HG02938 (cell line): ENCODE data around the gene ZDHHC14.
"Not testable (repeated sequence)": the region's sequence is repeated elsewhere in the genome, so short reads cannot be mapped to it uniquely, and the experiment has no call there.

Source experiments
- ATAC-seq: cut with Tn5 transposase; IDR thresholded peaks from one replicate; pipeline ENCODE4 v1.9.1; 2021; ENCODE audit warnings: mild to moderate bottlenecking, moderate library complexity; ENCODE audit not compliant: unreplicated experiment

Gene ZDHHC14

DNA sequence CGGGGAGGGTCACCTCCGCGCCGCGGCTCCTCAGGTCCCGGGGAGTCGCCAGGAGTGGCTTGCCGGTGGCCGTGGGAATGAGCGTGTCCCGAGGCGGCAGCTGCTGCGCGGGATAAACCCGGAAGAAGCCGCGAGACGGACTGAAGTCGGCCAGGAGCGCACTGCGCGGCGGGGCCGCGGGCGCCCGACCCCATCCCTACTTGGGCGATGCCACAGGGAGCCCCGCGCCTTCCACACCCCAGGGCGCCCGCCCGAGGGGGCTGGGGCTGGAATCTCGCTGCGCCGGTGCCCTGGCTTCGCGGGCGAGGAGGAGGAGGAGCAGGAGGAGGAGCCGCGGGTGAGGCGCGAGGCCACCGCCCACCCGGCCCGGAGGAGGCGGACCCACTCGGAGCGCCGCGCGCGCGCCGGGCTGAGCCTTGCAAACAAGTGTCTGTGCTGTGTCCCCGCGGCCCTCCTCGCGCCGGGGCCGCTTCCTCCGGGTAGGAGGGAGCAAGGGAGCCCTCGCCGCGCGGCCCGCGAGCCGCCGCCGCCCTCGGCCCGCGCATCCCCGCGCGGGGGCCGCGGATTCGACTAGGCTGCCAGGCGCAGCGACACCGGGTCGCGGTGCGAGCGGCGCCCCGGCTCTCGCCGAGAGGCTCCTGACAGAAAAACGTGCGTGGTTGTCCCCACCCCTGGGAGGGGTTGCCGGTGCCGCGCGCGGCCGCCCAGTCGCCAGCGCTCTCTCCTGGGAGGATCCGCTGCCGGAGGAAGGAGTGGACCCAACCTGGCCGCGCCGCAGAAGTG lies at the start of gene ZDHHC14:
Gene ZDHHC14, plus strand, starts transcription at position 412 of the 783 bp plus-strand sequence.
- peak; percentile 68 for ATAC-seq

DNA sequence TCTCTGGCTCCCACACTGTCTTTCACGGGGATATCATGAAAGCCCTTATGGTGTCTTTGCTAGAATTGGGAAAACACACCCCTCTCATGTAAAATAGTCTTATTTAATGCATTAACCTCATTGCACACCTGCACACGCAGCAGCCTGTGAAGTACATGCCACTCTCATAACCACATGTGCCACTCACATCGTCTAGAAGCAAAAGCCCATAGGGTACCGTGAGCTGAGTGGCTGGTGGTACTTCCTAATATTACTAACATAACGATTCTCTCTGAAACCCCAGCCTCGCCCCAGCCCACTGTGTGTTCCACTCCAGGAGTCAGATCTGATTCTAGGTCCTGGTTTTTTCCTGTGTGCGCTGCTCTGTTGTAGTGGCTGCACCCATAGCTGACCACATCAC lies 48.2 kb upstream of the ZDHHC14 start:
- ATAC-seq = no peak

DNA sequence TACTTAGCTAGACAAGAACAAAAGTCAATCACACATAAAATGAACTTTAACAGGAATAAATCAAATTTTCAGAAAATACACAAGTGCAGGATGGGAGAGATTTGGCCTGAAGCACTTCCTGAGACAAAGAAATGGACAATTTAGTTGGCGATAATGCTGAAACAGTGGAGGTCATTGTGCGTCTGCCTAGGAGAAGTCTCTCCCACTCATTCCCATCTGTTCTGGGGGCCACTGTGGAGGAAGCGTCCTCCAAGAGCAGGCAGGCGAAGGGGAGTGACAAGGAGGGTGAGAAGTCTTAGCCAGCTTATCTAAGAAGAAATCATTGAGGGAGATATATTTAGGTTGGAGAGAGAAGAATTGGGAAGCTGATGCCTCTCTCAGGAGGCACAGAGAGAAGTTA lies 47.5 kb upstream of the ZDHHC14 start:
- ATAC-seq = no peak

DNA sequence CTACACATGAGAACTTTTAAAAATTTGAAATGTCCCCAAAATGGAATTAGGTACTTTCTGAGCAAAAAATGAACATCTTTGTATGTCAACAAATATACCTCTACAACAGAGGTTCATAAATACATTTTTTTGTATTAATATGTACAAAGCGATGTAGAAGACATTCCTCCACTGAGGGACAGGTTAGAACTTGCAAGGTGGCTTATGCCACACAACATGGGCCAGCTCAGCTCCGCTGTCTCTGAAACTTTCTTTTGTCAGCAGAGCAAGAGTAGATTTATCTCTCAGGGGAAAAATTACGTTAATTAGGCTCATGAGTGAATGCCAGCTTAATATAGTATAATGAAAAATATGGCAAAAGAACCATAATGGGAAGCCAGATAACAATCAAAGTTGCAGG lies 47.0 kb upstream of the ZDHHC14 start:
- no peak for ATAC-seq

DNA sequence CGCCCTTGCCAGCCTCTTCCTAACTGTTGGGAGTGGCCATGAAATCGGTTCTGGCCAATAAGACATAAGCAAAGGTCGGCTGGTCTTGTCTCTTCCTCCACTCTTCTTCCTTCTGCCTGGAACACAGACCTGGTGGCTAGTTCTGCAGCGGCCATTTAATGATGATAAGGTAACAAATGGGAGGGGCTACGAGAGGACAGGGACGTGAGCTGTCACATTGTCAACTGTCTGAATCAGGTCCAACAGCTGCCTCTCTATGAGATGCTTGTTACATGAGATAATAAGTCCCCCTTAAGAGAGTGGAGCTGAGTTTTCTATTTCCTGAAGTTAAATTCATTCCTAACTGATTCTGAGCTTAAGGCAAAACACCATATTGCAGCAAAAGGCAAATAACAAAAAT lies 45.2 kb upstream of the ZDHHC14 start:
- ATAC-seq = no peak

DNA sequence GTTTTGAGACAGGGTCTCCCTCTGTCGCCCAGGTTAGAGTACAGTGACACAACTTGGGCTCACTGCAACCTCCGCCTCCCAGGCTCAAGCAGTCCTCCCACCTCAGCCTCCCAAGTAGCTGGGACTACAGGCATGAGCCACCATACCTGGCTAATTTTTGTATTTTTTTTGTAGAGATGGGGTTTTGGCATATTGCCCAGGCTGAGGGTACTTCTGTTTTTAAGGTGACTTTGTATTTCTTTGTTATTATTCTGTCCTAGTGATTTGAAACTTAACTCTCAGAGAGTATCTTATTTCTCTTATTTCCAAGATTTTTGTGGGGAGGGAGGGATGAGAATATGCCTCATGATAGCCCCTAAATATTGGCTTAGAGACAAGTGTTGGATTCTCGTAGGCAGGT lies 43.7 kb upstream of the ZDHHC14 start:
- not testable (repeated sequence) for ATAC-seq

DNA sequence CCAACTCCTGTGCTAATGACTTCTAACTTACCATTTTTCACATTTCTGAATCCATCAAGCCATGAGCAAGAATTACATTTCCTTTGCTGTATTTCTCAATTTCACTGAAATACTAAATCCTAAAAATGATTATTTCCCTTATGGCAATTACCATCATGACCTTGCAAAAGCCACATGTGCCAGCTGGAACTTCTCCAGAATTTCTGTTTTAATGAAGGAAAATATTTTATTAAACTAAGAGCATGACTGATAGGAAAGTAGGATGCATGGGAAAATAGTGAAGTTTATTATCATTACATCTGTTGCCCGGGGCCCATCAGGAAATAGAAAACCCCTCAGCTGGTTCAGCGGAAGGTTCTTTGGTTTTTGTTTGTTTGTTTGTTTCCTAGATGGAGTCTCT lies 43.2 kb upstream of the ZDHHC14 start:
- ATAC-seq = no peak

DNA sequence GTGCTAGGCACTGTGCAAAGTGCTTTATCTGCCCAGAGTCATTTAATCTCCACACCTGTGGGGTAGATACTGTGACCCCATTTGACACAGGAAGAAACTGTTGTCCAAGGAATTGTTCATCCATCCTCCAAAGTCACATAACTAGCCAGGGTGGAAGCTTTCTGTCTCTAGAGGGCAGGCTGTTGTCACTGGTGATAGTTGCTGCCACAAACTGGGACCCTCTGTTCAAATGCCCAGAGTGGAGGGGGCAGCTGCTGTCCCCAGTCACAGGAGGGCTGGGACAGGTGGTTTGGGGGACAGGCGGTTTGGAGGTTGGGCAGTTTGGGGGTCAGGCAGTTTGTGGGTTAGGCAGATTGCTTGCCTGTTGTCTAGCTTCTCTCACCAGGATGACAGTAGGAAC lies 41.6 kb upstream of the ZDHHC14 start:
- ATAC-seq = no peak

DNA sequence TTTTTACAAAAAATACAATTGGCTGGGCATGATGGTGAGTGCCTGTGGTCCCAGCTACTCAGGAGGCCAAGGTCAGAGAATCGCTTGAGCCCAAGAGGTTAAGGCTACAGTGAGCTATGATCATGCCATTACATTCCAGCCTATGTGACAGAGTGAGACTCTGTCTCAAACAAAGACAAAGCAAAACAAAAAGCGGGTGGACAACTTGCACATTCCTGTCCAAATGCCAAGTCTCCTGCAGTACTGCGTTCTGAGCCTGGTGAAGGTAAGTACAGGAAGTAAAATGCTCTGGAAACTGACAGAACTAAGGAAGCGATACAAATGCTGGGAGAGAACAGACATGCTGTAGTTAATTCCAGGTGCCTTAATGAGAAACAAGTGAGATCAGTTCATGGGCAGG lies 37.3 kb upstream of the ZDHHC14 start:
- no peak for ATAC-seq

DNA sequence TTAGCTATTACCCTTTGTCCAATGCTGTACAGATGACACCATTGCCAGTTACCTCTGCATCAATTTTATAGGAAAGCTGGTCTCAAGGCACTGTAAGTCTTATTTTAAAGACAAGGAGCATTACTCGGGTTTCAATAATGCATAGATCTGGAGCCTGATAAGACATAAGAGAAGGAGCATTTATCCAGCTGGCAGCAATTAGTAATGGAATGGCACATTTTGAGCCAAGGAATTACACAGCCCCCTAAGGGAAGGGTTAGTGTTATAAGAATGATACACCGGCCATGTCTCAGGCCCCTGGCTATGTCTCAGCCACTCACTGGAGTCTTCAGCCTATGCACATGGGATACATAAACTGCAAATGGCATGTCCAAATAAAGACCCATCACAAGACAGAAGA lies 34.6 kb upstream of the ZDHHC14 start:
- no peak for ATAC-seq

DNA sequence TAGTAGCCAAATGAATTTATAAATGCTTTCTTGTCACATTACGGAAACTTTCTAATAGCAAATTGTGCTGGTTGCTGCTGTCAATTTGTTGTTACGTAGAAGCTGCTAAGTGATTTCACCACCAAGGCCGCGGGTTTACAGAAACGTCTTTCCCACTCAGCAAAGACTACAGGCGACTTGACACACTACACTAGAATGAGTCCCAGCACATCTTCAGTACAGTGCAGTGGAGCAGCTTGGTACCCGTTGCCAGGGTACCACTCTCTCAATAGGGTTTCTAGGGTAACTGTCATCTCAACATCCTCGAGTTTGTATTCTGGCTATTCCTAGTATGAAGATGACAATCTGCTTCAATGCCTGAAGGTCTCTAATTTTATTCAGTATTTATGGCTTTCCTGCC lies 22.7 kb upstream of the ZDHHC14 start:
- no peak for ATAC-seq

DNA sequence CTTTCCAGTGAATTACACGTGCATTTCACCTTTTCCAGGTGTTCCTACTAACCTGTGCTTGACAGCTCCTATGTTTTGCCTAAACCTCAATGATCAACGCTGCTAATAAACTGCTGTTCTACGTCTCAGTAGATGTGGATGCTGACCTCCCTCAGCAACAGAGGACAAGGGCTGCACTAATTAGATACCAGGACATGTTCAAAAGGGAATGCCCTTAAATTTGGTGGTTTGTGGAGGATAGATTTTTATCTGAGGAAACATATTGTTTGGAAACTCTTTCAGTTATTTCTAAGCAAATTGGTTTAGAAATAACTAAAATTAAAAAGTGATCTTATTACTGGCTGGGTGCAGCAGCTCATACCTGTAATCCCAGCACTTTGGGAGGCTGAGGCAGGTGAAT lies 19.1 kb upstream of the ZDHHC14 start:
- ATAC-seq = no peak

DNA sequence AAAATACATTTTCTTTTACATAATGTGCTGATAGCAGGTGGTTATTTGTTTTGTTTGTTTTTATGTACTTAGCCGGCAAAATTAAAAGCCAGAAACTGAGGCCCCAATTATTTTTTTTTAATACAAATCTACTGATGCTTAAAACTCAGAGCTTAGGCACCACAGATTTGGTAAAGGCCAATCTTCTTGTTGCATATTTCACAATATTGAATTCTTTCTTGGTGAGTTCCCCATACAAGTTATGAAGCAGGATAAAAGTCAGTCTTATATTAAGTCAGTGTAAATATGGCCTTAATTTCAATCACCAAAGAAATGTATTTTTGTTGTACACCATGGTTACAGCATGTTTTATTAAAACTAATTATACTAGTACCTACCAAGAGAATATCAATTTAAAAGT lies 16.3 kb upstream of the ZDHHC14 start:
- ATAC-seq = no peak

DNA sequence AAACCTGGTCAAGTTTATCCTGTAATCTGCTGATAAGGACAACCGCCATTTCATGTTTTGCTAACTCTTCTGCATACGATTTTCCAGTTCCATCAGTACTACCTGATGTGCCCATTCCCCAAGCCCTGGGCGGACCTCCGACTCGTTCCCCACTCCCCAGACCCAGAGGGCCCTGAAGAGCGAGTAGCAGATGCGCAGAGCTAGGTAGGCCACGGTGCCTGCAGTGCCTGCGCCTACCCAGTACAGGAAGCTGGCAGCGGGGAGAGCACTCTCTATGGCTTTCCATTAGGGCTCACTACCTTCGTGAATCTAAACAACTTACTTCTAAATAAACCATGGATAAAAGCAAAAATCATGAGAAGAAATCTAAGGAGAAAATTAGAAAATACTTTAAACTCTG lies 14.3 kb upstream of the ZDHHC14 start:
- ATAC-seq = no peak

DNA sequence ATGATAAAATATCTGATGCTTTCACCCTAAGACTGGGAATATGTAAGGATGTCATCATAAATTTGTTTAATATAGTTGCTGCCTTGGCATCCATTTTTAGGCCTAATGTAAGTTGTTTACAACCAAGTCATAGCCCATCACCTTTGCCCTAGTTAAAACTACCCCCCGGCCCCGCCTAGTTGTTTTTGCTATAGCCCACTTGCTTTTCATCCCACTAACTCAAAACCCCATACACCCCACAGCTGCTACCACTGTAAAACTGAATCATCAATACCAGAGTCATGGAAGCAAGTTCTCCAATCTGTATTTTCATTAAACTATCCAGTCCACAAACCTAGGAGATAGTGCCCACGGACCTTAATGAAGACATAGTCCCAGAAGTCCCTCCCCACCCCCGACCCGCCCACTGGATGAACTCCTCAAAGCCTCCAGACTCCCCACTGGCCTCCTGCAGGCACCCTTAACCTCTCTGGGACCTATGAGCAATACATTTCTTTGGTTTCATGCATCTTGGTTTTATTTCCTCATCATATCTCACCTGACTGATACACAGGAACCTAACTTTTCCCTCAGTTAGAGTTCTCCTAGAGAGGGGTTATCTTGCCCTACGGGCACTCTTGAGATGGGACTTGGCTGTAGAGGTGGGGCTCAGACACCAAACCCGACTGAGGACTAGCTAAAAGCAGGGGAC lies 12.5 kb upstream of the ZDHHC14 start:
- ATAC-seq = no peak

DNA sequence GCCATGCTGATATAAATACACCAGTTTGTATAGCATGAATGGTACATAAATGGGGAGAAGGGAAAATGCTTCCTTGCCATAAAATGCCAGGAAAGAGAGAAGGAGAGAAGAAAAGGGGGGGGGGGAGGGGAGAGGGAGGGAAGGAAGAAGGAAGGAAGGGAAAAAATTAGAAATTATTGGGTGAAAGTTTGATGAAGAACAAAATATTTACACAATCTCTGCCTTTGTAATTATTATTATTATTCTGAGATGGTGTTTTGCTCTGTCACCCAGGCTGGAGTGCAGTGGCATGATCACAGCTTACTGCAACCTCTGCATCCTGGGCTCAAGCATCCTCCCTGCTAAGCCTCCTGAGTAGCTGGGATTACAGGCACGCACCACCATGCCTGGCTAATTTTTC lies 10.2 kb upstream of the ZDHHC14 start:
- ATAC-seq = no peak

DNA sequence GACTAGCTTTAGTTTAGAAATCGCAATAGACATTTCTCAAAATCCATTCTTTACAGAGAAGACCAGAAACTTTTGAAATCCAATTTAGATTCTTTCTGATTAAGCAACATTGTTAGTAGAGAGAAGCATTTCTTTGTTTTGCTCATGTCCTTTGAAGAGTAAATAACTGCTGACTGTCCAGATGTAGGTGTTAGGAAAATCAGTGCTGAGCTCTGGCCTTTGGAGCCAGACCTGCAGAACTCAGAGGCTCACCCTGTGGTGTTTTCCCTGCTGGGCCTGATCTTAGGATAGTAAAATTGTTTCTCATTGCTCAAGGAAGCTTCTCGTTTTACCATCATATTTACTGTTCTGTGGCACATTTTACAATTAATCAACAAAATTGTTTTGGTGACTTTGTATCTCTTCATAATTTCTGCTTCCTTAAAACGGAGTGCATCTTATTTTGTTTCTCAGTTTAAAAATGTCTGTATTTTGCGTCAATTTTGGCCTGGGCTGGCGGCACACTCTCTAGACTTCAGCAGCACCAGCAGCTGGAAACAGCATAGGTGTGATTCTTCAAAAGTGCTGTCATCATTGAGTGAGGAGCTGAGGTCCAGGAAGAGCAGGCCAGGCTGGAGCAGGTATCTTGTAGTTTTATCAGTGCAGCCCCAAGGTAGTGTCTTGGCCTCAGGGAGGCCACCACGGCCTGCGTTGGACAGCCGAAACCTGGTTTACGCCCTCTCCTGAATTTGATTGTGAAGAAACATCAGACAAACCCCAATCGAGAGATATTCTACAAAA lies 8.3 kb upstream of the ZDHHC14 start:
- no peak for ATAC-seq

DNA sequence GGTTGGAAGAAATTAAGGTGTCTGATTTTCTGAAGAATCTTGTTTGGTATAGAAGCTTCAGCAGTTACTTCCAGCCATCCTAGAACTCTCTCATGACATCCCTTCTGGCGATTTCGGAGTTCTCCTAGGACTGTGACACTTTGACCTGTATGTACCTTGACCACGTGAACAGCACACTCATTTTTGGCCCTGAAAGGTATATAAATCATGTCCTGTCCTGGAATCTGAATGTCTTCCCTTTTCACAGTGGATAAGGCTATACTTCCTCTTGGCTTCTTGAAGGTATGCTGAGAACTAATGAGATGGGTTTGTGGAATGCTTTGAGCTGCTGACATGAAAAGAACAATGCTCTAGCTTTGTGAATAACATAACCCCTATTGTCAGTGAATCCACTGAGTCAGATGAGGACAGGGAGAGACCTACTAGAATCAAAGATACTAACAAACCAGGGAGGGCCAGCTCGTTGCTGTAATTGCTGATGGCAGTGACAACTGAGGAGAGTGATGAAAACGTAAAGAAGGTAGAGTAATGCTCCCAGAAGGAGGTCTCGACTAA lies 6.0 kb upstream of the ZDHHC14 start:
- no peak for ATAC-seq

DNA sequence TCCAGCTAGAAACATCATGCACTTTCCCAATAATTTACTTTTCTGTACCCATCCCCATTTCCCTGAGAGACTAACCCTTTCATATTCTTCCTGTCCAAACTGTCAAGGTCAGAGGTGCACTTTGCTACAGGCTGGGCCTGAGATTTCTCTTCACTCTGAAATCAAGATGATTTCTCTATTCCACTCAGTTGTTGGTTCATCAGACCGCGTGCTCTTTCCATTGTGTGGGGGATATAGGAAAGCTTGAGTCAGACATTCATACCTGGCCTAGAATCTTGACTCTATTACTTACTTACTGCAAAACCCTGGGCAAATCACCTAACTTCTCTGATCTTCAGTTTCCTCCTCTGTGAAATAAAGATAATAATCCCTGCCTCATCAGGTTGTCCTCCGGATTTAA lies 4.7 kb upstream of the ZDHHC14 start:
- ATAC-seq = no peak

DNA sequence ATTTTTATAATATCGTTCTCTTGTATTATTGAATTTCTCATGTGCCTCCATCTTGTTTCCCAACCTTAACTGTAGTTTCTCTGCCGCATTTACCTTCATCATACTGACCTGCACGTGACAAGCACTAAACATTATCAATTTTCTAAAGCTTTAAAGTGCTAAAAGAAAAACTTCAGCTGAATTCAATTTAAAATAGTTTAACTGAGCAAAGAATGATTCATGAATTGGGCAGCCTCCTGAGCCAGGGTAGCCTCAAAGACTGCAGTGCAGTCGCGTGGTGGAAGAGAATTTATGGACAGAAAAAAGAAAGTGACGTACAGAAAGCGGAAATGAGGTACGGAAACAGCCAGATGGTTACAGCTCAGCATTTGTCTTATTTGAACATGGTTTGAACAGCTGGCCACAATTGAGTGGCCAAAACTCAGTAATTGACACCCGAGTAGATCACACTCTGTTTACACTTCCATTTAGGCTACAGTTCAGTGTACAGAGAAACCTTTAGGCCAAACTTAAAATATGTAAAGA lies 4.2 kb upstream of the ZDHHC14 start:
- no peak for ATAC-seq
